ENCODE measurements around the gene EREG. TPM values are rescaled to one million over a fixed set of nuclear protein-coding genes. Genes with fewer than 3 reads are reported as not detected.

EREG gene
- total RNA-seq, 1 experiment from 2014 or later = 37.0 TPM

DNA sequence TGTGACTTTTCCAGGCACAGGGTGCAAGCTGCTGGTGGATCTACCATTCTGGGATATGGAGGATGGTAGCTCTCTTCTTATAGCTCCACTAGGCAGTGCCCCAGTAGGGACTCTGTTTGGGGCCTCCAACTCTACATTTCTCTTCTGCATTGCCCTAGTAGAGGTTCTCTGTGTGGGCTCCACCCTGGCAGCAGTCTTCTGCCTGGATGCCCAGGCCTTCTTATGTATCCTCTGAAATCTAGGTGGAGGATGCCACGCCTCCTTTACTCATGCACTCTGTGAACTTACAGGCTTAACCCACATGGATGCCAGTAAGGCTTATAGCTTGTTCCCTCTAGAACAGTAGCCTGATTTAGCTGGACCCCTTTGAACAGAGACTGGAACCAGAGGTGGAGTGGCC lies 20.9 kb upstream of the EREG start:
- POLR2A ChIA-PET = no interaction called here
- no peak overlapping the region for H3K27ac Mint-ChIP-seq (ENCODE audit: unreplicated experiment)
- peaks cover 15% of the 10 kb centered on the region for H3K9me3 ChIP-seq
- no peaks in the 10 kb centered on the region for H3K4me1 Mint-ChIP-seq (ENCODE audit: low read depth, unreplicated experiment)
- H3K4me1 ChIP-seq = no peaks in the 10 kb centered on the region
- H3K27me3 ChIP-seq (replicated peaks; ENCODE audit: control insufficient read depth, insufficient read depth, low read length) = no peaks in the 10 kb centered on the region
- H3K4me3 ChIP-seq (ENCODE audit: low read depth, low read length) = no peak overlapping the region
- TF ChIP-seq, protein P1, sequence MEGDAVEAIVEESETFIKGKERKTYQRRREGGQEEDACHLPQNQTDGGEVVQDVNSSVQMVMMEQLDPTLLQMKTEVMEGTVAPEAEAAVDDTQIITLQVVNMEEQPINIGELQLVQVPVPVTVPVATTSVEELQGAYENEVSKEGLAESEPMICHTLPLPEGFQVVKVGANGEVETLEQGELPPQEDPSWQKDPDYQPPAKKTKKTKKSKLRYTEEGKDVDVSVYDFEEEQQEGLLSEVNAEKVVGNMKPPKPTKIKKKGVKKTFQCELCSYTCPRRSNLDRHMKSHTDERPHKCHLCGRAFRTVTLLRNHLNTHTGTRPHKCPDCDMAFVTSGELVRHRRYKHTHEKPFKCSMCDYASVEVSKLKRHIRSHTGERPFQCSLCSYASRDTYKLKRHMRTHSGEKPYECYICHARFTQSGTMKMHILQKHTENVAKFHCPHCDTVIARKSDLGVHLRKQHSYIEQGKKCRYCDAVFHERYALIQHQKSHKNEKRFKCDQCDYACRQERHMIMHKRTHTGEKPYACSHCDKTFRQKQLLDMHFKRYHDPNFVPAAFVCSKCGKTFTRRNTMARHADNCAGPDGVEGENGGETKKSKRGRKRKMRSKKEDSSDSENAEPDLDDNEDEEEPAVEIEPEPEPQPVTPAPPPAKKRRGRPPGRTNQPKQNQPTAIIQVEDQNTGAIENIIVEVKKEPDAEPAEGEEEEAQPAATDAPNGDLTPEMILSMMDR (IDR thresholded peaks at IDR 0.05; ENCODE audit: insufficient read depth in 1 of 2, low read depth in 1 of 2, low read length in 1 of 2, severe bottlenecking in 1 of 2, unreplicated experiment in 1 of 2) = no peak
- H3K4me3 Mint-ChIP-seq (ENCODE audit: unreplicated experiment) = no peak overlapping the region
- no TSS peak for BruUV-seq (replicated peaks)
- H3K9me3 Mint-ChIP-seq (ENCODE audit: unreplicated experiment) = peaks cover 41% of the 10 kb centered on the region
- H3K27me3 Mint-ChIP-seq (ENCODE audit: insufficient read depth, unreplicated experiment) = no peaks in the 10 kb centered on the region
- no peaks in the 10 kb centered on the region for H3K36me3 ChIP-seq (ENCODE audit: control insufficient read depth, insufficient read depth, low read length)
- no peaks in the 10 kb centered on the region for H3K36me3 Mint-ChIP-seq (ENCODE audit: insufficient read depth, unreplicated experiment)
- no peak for DNase-seq
- intact Hi-C loops (cut with micrococcal nuclease; ENCODE audit: unreplicated experiment) = no loop called here
- CTCF ChIA-PET = no interaction called here

DNA sequence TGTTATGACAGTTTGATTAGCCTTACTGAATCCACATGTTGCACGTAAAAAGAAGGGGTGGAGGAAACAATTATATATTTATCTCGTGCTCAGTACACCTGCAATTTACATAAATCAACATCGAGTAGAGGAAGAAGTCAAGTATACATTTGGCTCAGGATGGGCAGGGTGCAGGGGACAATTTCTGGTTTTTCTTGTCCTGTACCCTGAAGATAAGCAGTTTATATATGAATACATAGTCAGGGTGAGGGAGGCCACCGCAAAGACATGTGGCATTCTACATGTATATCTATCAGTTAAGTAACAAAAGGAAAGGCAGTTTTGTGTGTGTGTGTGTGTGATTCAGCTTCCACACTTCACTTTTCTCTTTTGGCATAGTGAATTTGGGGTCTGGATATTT lies 11.1 kb upstream of the EREG start:
- POLR2A ChIA-PET = no interaction called here
- H3K4me3 Mint-ChIP-seq (ENCODE audit: unreplicated experiment) = no peak overlapping the region
- CTCF ChIA-PET = no interaction called here
- H3K9me3 ChIP-seq = 0 out of 2 replicates have a peak, but pooled peaks cover 1% of the 10 kb centered on the region
- no peak overlapping the region for H3K4me3 ChIP-seq (ENCODE audit: low read depth, low read length)
- no peaks in the 10 kb centered on the region for H3K4me1 ChIP-seq
- no peaks in the 10 kb centered on the region for H3K9me3 Mint-ChIP-seq (ENCODE audit: unreplicated experiment)
- no peak for DNase-seq
- no peaks in the 10 kb centered on the region for H3K4me1 Mint-ChIP-seq (ENCODE audit: low read depth, unreplicated experiment)
- no peaks in the 10 kb centered on the region for H3K27me3 Mint-ChIP-seq (ENCODE audit: insufficient read depth, unreplicated experiment)
- intact Hi-C loops (cut with micrococcal nuclease; ENCODE audit: unreplicated experiment) = no loop called here
- no peaks in the 10 kb centered on the region for H3K36me3 ChIP-seq (ENCODE audit: control insufficient read depth, insufficient read depth, low read length)
- no peak overlapping the region for H3K27ac Mint-ChIP-seq (ENCODE audit: unreplicated experiment)
- BruUV-seq (replicated peaks) = no TSS peak
- TF ChIP-seq, protein P1 (IDR thresholded peaks at IDR 0.05; ENCODE audit: insufficient read depth in 1 of 2, low read depth in 1 of 2, low read length in 1 of 2, severe bottlenecking in 1 of 2, unreplicated experiment in 1 of 2) = no peak
- no peaks in the 10 kb centered on the region for H3K27me3 ChIP-seq (replicated peaks; ENCODE audit: control insufficient read depth, insufficient read depth, low read length)
- H3K36me3 Mint-ChIP-seq (ENCODE audit: insufficient read depth, unreplicated experiment) = no peaks in the 10 kb centered on the region

DNA sequence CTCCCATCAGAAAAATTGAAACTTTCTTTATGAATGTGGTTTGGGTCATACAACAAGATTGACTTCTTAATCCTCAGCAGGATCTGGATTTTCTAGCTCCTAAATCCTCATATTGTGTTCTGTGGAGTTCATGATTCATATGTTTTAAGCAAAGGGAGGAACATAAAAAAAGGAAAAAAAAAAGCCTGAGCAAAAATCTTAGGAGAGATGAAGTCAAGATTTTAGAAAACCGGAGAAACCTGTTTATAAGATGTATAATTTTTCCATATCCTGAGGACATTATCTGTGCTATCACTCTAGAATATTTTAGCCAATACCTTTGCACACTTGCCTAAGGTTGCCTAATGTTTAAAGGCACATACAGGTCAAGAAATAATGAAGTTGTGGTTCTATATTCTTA lies 7.0 kb upstream of the EREG start:
- no peak for DNase-seq
- no peaks in the 10 kb centered on the region for H3K9me3 Mint-ChIP-seq (ENCODE audit: unreplicated experiment)
- Histone ChIP-seq H3K4me3 (ENCODE audit: low read depth, low read length) (no peak overlapping the region), H3K27me3 (replicated peaks; ENCODE audit: control insufficient read depth, insufficient read depth, low read length) (no peaks in the 10 kb centered on the region), H3K36me3 (ENCODE audit: control insufficient read depth, insufficient read depth, low read length) (no peaks in the 10 kb centered on the region), H3K9me3 (no peaks in the 10 kb centered on the region), H3K4me1 (no peaks in the 10 kb centered on the region)
- TF ChIP-seq, protein P1 (IDR thresholded peaks at IDR 0.05; ENCODE audit: insufficient read depth in 1 of 2, low read depth in 1 of 2, low read length in 1 of 2, severe bottlenecking in 1 of 2, unreplicated experiment in 1 of 2) = no peak
- ChIA-PET POLR2A (no interaction called here), CTCF (no interaction called here)
- BruUV-seq (replicated peaks) = no TSS peak
- H3K4me3 Mint-ChIP-seq (ENCODE audit: unreplicated experiment) = no peak overlapping the region
- H3K4me1 Mint-ChIP-seq (ENCODE audit: low read depth, unreplicated experiment) = peaks cover 4% of the 10 kb centered on the region
- intact Hi-C loops (cut with micrococcal nuclease; ENCODE audit: unreplicated experiment) = no loop called here
- H3K27ac Mint-ChIP-seq (ENCODE audit: unreplicated experiment) = no peak overlapping the region
- no peaks in the 10 kb centered on the region for H3K36me3 Mint-ChIP-seq (ENCODE audit: insufficient read depth, unreplicated experiment)
- H3K27me3 Mint-ChIP-seq (ENCODE audit: insufficient read depth, unreplicated experiment) = no peaks in the 10 kb centered on the region
